ENCODE data around the gene MPZL3.

MPZL3 gene

GRCh38 chr11:118251858-118252652 is at the start of gene MPZL3:
MPZL3 (minus strand) TSS chr11:118252365; CDS start chr11:118252294, 71 bp downstream.
- Histone ChIP-seq H3K27me3 (peaks cover 0 to 6% (median 0%) of the 10 kb centered on the region in 11 experiments; a peak in 3 of 22 replicates), H3K4me2 (peak within 1 kb of the TSS; percentile 73 to 98 (median 81)), H3K27ac (peak within 1 kb of the TSS; percentile 28 to 77 (median 58); a peak in 21 of 22 replicates), H3K4me3 (peak within 1 kb of the TSS; percentile 56 to 76 (median 64)), H3K9me3 (replicated peaks in 1 of 11) (peaks cover 0 to 7% (median 0%) of the 10 kb centered on the region in 11 experiments; a peak in 1 of 22 replicates), H4K20me1 (no peaks in the 10 kb centered on the region), H3K4me1 (peaks cover 12 to 26% (median 16%) of the 10 kb centered on the region in 10 experiments), H3K36me3 (no peaks in the 10 kb centered on the region), H3K9ac (peak within 1 kb of the TSS in 10 of 11 experiments; percentile 9 to 74 (median 52); a peak in 16 of 22 replicates)
- no peak for TF ChIP-seq Cebpa-rat (IDR thresholded peaks at IDR 0.05)

GRCh38 chr11:118301600-118302195 is 49.5 kb upstream of the MPZL3 start:
- no peak for TF ChIP-seq Cebpa-rat (IDR thresholded peaks at IDR 0.05)

GRCh38 chr11:118295815-118296454 is 43.8 kb upstream of the MPZL3 start:
- Histone ChIP-seq H3K27ac (no peak overlapping the region), H4K20me1 (no peaks in the 10 kb centered on the region), H3K4me3 (no peak overlapping the region), H3K9me3 (replicated peaks in 1 of 11) (no peaks in the 10 kb centered on the region), H3K9ac (no peak overlapping the region), H3K4me1 (peaks cover 0 to 12% (median 0%) of the 10 kb centered on the region in 10 experiments; a peak in 7 of 20 replicates), H3K4me2 (no peak overlapping the region), H3K27me3 (no peaks in the 10 kb centered on the region), H3K36me3 (no peaks in the 10 kb centered on the region)
- TF ChIP-seq Cebpa-rat (IDR thresholded peaks at IDR 0.05), result no peak

More at GRCh38 chr11:118301600-118302195, 49.5 kb upstream of the MPZL3 start:
- no peak overlapping the region for H3K9ac ChIP-seq
- H3K9me3 ChIP-seq (replicated peaks in 1 of 11), result no peaks in the 10 kb centered on the region
- peaks cover 4 to 16% (median 12%) of the 10 kb centered on the region in 10 experiments for H3K4me1 ChIP-seq
- no peak overlapping the region for H3K27ac ChIP-seq
- no peaks in the 10 kb centered on the region for H3K36me3 ChIP-seq
- H4K20me1 ChIP-seq, result no peaks in the 10 kb centered on the region
- H3K4me3 ChIP-seq, result no peak overlapping the region
- H3K4me2 ChIP-seq, result peak overlapping the region in 3 of 11 experiments; percentile 7 to 33 (median 23); a peak in 2 of 22 replicates
- no peaks in the 10 kb centered on the region for H3K27me3 ChIP-seq

- Histone ChIP-seq H3K36me3 (no peaks in the 10 kb centered on the region), H3K9me3 (replicated peaks in 1 of 11) (no peaks in the 10 kb centered on the region), H3K4me2 (no peak overlapping the region), H3K27ac (no peak overlapping the region), H3K9ac (no peak overlapping the region), H3K4me3 (no peak overlapping the region), H3K4me1 (peaks cover 0 to 20% (median 0%) of the 10 kb centered on the region in 10 experiments; a peak in 7 of 20 replicates), H3K27me3 (no peaks in the 10 kb centered on the region), H4K20me1 (no peaks in the 10 kb centered on the region)
- TF ChIP-seq Cebpa-rat (IDR thresholded peaks at IDR 0.05), result no peak
Measured at GRCh38 chr11:118295199-118295598, 43.0 kb upstream of the MPZL3 start.

GRCh38 chr11:118294053-118294452 is 41.9 kb upstream of the MPZL3 start:
- no peak overlapping the region for H3K9ac ChIP-seq
- H3K4me2 ChIP-seq, result no peak overlapping the region
- no peaks in the 10 kb centered on the region for H3K27me3 ChIP-seq
- no peaks in the 10 kb centered on the region for H3K36me3 ChIP-seq
- TF ChIP-seq Cebpa-rat (IDR thresholded peaks at IDR 0.05), result no peak
- no peak overlapping the region for H3K27ac ChIP-seq
- no peak overlapping the region for H3K4me3 ChIP-seq
- H3K9me3 ChIP-seq (replicated peaks in 1 of 11), result no peaks in the 10 kb centered on the region
- H4K20me1 ChIP-seq, result no peaks in the 10 kb centered on the region
- H3K4me1 ChIP-seq, result peaks cover 0 to 28% (median 0%) of the 10 kb centered on the region in 10 experiments; a peak in 8 of 20 replicates

- H3K4me3 ChIP-seq, result no peak overlapping the region
- no peak overlapping the region for H3K9ac ChIP-seq
Measured at GRCh38 chr11:118291477-118292135, 39.4 kb upstream of the MPZL3 start.

GRCh38 chr11:118290923-118291322 is 38.8 kb upstream of the MPZL3 start:
- no peaks in the 10 kb centered on the region for H3K36me3 ChIP-seq
- TF ChIP-seq Cebpa-rat (IDR thresholded peaks at IDR 0.05), result no peak
- no peak overlapping the region for H3K4me3 ChIP-seq
- H3K9ac ChIP-seq, result no peak overlapping the region
- H4K20me1 ChIP-seq, result no peaks in the 10 kb centered on the region
- peak overlapping the region in 1 of 11 experiments; percentile 31; a peak in 2 of 22 replicates for H3K4me2 ChIP-seq
- H3K9me3 ChIP-seq (replicated peaks in 1 of 11), result peaks cover 0 to 6% (median 2%) of the 10 kb centered on the region in 11 experiments; a peak in 8 of 22 replicates
- no peaks in the 10 kb centered on the region for H3K27me3 ChIP-seq
- no peak overlapping the region for H3K27ac ChIP-seq
- H3K4me1 ChIP-seq, result peaks cover 0 to 33% (median 0%) of the 10 kb centered on the region in 10 experiments; a peak in 8 of 20 replicates

More at GRCh38 chr11:118291477-118292135, 39.4 kb upstream of the MPZL3 start:
- Histone ChIP-seq H3K9me3 (replicated peaks in 1 of 11) (no peaks in the 10 kb centered on the region), H3K4me1 (peaks cover 0 to 33% (median 0%) of the 10 kb centered on the region in 10 experiments; a peak in 8 of 20 replicates), H3K4me2 (peak overlapping the region in 2 of 11 experiments; percentile 5 to 31; a peak in 2 of 22 replicates), H3K36me3 (no peaks in the 10 kb centered on the region), H3K27ac (no peak overlapping the region), H3K27me3 (no peaks in the 10 kb centered on the region), H4K20me1 (no peaks in the 10 kb centered on the region)
- TF ChIP-seq Cebpa-rat (IDR thresholded peaks at IDR 0.05), result no peak

- Histone ChIP-seq H3K9ac (no peak overlapping the region), H3K36me3 (no peaks in the 10 kb centered on the region), H3K9me3 (replicated peaks in 1 of 11) (peaks cover 0 to 17% (median 5%) of the 10 kb centered on the region in 11 experiments; a peak in 11 of 22 replicates), H3K4me1 (peaks cover 0 to 33% (median 0%) of the 10 kb centered on the region in 10 experiments; a peak in 8 of 20 replicates), H3K4me3 (no peak overlapping the region), H3K27ac (no peak overlapping the region), H3K4me2 (peak overlapping the region in 2 of 11 experiments; percentile 50 to 52; a peak in 2 of 22 replicates), H3K27me3 (no peaks in the 10 kb centered on the region), H4K20me1 (no peaks in the 10 kb centered on the region)
- TF ChIP-seq Cebpa-rat (IDR thresholded peaks at IDR 0.05), result no peak
Measured at GRCh38 chr11:118289401-118289800, 37.2 kb upstream of the MPZL3 start.

All from BLaER1 treated with 17β-estradiol and CSF1 and Interleukin-3, amounts not matched to agents 10 nM and 100 nM (cell line).